Measurements from ENCODE around the gene TOMM70. TPM values are rescaled to one million over a fixed set of nuclear protein-coding genes. Genes with fewer than 3 reads are reported as not detected.
A peak's percentile ranks its signal among the peaks of the same experiment; 100 is the strongest.

TOMM70 gene
- total and polyA plus RNA-seq, 2 of the 13 experiments (the other 11 are each of a cell fraction or from before 2014, with no cell fraction given), result 27.0 to 77.2 TPM

DNA sequence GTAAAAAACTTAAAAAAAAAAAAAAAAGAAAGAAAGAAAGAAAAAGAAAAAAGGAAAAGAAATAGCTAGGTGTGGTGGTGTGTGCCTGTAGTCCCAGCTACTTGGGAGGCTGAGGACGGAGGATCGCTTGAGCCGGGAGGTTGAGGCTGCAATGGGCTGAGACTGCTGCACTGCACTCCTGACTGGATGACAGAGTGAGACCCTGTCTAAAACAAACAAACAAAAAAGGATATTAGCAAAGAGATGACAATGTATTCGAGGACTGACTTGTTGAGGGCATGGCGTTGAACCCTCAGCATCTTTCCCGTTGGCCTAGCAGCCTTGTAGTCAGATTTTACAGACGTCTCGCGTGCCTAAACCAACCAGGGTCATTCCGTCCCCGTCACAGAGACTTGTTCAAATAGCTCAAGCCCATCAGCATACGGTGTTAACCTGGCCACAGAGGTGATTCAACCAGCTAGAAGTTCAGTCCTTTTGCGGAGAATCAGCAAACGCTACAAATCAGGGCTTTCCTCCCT, 66.9 kb downstream of the TOMM70 start:
- H3K4me3 ChIP-seq (replicated peaks in 1 of 3; ENCODE audit: insufficient read depth in 1 of 3, low read depth in 2 of 3, low read length in 3 of 3), result peak overlapping the region; percentile 70 to 82 (median 78)
- no peaks in the 10 kb centered on the region for H4K20me1 ChIP-seq (ENCODE audit: insufficient read depth, low read length)
- H3K4me2 ChIP-seq (ENCODE audit: low read depth, low read length), result peak overlapping the region; percentile 97
- no peaks in the 10 kb centered on the region for H3K36me3 ChIP-seq (replicated peaks in 1 of 2; ENCODE audit: control insufficient read depth in 1 of 2, insufficient read depth in 2 of 2, low read length in 2 of 2)
- peak overlapping the region; percentile 81 for H3K9ac ChIP-seq (ENCODE audit: insufficient read depth, low read depth, low read length)
- H3K27ac ChIP-seq (ENCODE audit: extremely low read length, insufficient read depth, low read length), result peak overlapping the region; percentile 79
- FAIRE-seq, result no peak
- ChIA-PET CTCF (ENCODE audit: low intra/inter-chr PET ratio, low total read pairs) (no interaction called here), POLR2A (interaction anchor here (0.6 to 4.6 kb wide), 7 partner anchors 10 to 91 kb away, joined by 3 to 29 read pairs (median 5); partner anchors contain the start of genes LNP1, TBC1D23 and TOMM70)
- ATAC-seq, result peak; percentile 65
- 19% methylated on average over 12 of the region's 14 CpGs for WGBS (ENCODE audit: low lambda C conversion rate)
- H2AFZ ChIP-seq (ENCODE audit: low read length), result peak overlapping the region; percentile 96
- in situ Hi-C loops (cut with HindIII; ENCODE audit: extremely low pct_ligation_motif_present, low pct_unique_long_range_greater_than_20kb) (no loop called here), intact Hi-C loops (cut with micrococcal nuclease; ENCODE audit: unreplicated experiment) (loop anchor here (2.0 kb wide), 1 partner anchor 67 kb away; the partner anchor contains the start of genes LNP1 and TOMM70)
- TSS peak; percentile 94 for BruUV-seq (replicated peaks)
- H3K9me3 ChIP-seq (ENCODE audit: low read length), result no peaks in the 10 kb centered on the region
- no peaks in the 10 kb centered on the region for H3K79me2 ChIP-seq (ENCODE audit: insufficient read depth, low read length)
- peaks cover 51% of the 10 kb centered on the region for H3K4me1 ChIP-seq (ENCODE audit: insufficient read depth, low read length)
- DNase-seq (ENCODE audit: low spot score), result no peak
- H3K27me3 ChIP-seq (ENCODE audit: control insufficient read depth in 1 of 2, insufficient read depth in 2 of 2, low read length in 2 of 2), result no peaks in the 10 kb centered on the region
- no peak for TF ChIP-seq GPN1 (CRISPR knock-in tag; IDR thresholded peaks at IDR 0.05; ENCODE audit: borderline replicate concordance)
- no peak for TF ChIP-seq HHEX (CRISPR knock-in tag; IDR thresholded peaks at IDR 0.05)
- TF ChIP-seq PHF5A (CRISPR knock-in tag; IDR thresholded peaks at IDR 0.05; ENCODE audit: low read depth, unreplicated experiment), result no peak
- TF ChIP-seq STAT5B (CRISPR knock-in tag; IDR thresholded peaks at IDR 0.05), result no peak
- no peak for TF ChIP-seq ZFP82 (CRISPR knock-in tag; IDR thresholded peaks at IDR 0.05; ENCODE audit: borderline replicate concordance)
- TF ChIP-seq ZNF20 (CRISPR knock-in tag; IDR thresholded peaks at IDR 0.05), result no peak
- TF ChIP-seq, protein P1, sequence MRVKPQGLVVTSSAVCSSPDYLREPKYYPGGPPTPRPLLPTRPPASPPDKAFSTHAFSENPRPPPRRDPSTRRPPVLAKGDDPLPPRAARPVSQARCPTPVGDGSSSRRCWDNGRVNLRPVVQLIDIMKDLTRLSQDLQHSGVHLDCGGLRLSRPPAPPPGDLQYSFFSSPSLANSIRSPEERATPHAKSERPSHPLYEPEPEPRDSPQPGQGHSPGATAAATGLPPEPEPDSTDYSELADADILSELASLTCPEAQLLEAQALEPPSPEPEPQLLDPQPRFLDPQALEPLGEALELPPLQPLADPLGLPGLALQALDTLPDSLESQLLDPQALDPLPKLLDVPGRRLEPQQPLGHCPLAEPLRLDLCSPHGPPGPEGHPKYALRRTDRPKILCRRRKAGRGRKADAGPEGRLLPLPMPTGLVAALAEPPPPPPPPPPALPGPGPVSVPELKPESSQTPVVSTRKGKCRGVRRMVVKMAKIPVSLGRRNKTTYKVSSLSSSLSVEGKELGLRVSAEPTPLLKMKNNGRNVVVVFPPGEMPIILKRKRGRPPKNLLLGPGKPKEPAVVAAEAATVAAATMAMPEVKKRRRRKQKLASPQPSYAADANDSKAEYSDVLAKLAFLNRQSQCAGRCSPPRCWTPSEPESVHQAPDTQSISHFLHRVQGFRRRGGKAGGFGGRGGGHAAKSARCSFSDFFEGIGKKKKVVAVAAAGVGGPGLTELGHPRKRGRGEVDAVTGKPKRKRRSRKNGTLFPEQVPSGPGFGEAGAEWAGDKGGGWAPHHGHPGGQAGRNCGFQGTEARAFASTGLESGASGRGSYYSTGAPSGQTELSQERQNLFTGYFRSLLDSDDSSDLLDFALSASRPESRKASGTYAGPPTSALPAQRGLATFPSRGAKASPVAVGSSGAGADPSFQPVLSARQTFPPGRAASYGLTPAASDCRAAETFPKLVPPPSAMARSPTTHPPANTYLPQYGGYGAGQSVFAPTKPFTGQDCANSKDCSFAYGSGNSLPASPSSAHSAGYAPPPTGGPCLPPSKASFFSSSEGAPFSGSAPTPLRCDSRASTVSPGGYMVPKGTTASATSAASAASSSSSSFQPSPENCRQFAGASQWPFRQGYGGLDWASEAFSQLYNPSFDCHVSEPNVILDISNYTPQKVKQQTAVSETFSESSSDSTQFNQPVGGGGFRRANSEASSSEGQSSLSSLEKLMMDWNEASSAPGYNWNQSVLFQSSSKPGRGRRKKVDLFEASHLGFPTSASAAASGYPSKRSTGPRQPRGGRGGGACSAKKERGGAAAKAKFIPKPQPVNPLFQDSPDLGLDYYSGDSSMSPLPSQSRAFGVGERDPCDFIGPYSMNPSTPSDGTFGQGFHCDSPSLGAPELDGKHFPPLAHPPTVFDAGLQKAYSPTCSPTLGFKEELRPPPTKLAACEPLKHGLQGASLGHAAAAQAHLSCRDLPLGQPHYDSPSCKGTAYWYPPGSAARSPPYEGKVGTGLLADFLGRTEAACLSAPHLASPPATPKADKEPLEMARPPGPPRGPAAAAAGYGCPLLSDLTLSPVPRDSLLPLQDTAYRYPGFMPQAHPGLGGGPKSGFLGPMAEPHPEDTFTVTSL (CRISPR knock-in tag; IDR thresholded peaks at IDR 0.05; ENCODE audit: borderline replicate concordance), result no peak
- no peak for TF ChIP-seq ZNF510 (CRISPR knock-in tag; IDR thresholded peaks at IDR 0.05; ENCODE audit: low read depth)
- TF ChIP-seq NFE2L2 (IDR thresholded peaks at IDR 0.05; ENCODE audit: low read length), result no peak
- TF ChIP-seq, protein P2, sequence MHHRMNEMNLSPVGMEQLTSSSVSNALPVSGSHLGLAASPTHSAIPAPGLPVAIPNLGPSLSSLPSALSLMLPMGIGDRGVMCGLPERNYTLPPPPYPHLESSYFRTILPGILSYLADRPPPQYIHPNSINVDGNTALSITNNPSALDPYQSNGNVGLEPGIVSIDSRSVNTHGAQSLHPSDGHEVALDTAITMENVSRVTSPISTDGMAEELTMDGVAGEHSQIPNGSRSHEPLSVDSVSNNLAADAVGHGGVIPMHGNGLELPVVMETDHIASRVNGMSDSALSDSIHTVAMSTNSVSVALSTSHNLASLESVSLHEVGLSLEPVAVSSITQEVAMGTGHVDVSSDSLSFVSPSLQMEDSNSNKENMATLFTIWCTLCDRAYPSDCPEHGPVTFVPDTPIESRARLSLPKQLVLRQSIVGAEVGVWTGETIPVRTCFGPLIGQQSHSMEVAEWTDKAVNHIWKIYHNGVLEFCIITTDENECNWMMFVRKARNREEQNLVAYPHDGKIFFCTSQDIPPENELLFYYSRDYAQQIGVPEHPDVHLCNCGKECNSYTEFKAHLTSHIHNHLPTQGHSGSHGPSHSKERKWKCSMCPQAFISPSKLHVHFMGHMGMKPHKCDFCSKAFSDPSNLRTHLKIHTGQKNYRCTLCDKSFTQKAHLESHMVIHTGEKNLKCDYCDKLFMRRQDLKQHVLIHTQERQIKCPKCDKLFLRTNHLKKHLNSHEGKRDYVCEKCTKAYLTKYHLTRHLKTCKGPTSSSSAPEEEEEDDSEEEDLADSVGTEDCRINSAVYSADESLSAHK (CRISPR knock-in tag; IDR thresholded peaks at IDR 0.05; ENCODE audit: borderline replicate concordance), result no peak
- peak; percentile 19; the same call in 1 of the 2 replicates for TF ChIP-seq ZNF460 (CRISPR knock-in tag; IDR thresholded peaks at IDR 0.05; ENCODE audit: borderline replicate concordance)
- no peak for TF ChIP-seq ZNF180 (CRISPR knock-in tag; IDR thresholded peaks at IDR 0.05; ENCODE audit: borderline replicate concordance, low read depth)
- TF ChIP-seq RAD21 (CRISPR knock-in tag; IDR thresholded peaks at IDR 0.05), result no peak
- TF ChIP-seq FOXK2 (IDR thresholded peaks at IDR 0.05), result no peak
- TF ChIP-seq ZNF773 (CRISPR knock-in tag; IDR thresholded peaks at IDR 0.05; ENCODE audit: borderline replicate concordance), result no peak
- no peak for TF ChIP-seq ZNF354B (CRISPR knock-in tag; IDR thresholded peaks at IDR 0.05)
- TF ChIP-seq ZNF562 (CRISPR knock-in tag; IDR thresholded peaks at IDR 0.05; ENCODE audit: borderline replicate concordance), result no peak
